ENCODE results near the gene CDH23.

CDH23 gene

GRCh38 chr10:71762324-71762723 is 365.6 kb downstream of the CDH23 start:
- no peak for DNase-seq (ENCODE audit: low read depth)

- DNase-seq (ENCODE audit: low read depth) = no peak
Measured at GRCh38 chr10:71763352-71764127, 366.8 kb downstream of the CDH23 start.

- DNase-seq (ENCODE audit: low read depth) = no peak
Measured at GRCh38 chr10:71765176-71765904, 368.6 kb downstream of the CDH23 start.

GRCh38 chr10:71765906-71766716 is 369.4 kb downstream of the CDH23 start:
- no peak for DNase-seq (ENCODE audit: low read depth)

GRCh38 chr10:71766717-71767419 is 370.1 kb downstream of the CDH23 start:
- DNase-seq (ENCODE audit: low read depth) = peak; percentile 83

- no peak for DNase-seq (ENCODE audit: low read depth)
Measured at GRCh38 chr10:71767420-71768035, 370.8 kb downstream of the CDH23 start.

GRCh38 chr10:71769279-71769823 is 372.6 kb downstream of the CDH23 start:
- DNase-seq (ENCODE audit: low read depth) = no peak

GRCh38 chr10:71770255-71770654 is 373.5 kb downstream of the CDH23 start:
- DNase-seq (ENCODE audit: low read depth) = no peak

- DNase-seq (ENCODE audit: low read depth) = no peak
Measured at GRCh38 chr10:71770789-71771188, 374.1 kb downstream of the CDH23 start.

- no peak for DNase-seq (ENCODE audit: low read depth)
Measured at GRCh38 chr10:71771204-71771603, 374.5 kb downstream of the CDH23 start.

GRCh38 chr10:71771821-71772617 is 375.3 kb downstream of the CDH23 start:
- no peak for DNase-seq (ENCODE audit: low read depth)

GRCh38 chr10:71772832-71773220 is 376.1 kb downstream of the CDH23 start:
- DNase-seq (ENCODE audit: low read depth) = no peak

- DNase-seq (ENCODE audit: low read depth) = peak; percentile 42
Measured at GRCh38 chr10:71773221-71773971, 376.7 kb downstream of the CDH23 start, which contains the start of gene VSIR. VSIR (minus strand) TSS chr10:71773520; CDS start chr10:71773439, 81 bp downstream.

- DNase-seq (ENCODE audit: low read depth) = no peak
Measured at GRCh38 chr10:71774916-71775702, 378.4 kb downstream of the CDH23 start.

GRCh38 chr10:71776481-71776925 is 379.8 kb downstream of the CDH23 start:
- DNase-seq (ENCODE audit: low read depth) = no peak

- DNase-seq (ENCODE audit: low read depth) = no peak
Measured at GRCh38 chr10:71777213-71777985, 380.7 kb downstream of the CDH23 start.

GRCh38 chr10:71778071-71778825 is 381.5 kb downstream of the CDH23 start:
- DNase-seq (ENCODE audit: low read depth) = no peak
